Lower leg skin (tissue), 4 donors: ENCODE results near the gene PLEKHG4. TPM values are rescaled to one million over a fixed set of nuclear protein-coding genes. Genes with fewer than 3 reads are reported as not detected.

Experiments used
- DNase-seq, 2 donors: peaks; one replicate each; pipeline ENCODE4 v3.0.0-alpha.2; 2019; ENCODE audit warnings: low spot score in 2 of 2
- H3K4me3 ChIP-seq: fragments of 200-600 bp; sonication (generic); 2 replicates; pipeline ENCODE4 v1.5.1; 2017; ENCODE audit warnings: mild to moderate bottlenecking, low read depth; ENCODE audit not compliant: poor library complexity, severe bottlenecking
- CTCF ChIP-seq, 3 donors: fragments of 450-650 bp; IDR thresholded peaks; one replicate each; pipeline ENCODE4 v1.5.1; 2016; ENCODE audit warnings: antibody characterized with exemption in 3 of 3, mild to moderate bottlenecking in 3 of 3, moderate library complexity in 2 of 3
- POLR2A ChIP-seq, 2 donors: fragments of 450-650 bp; IDR thresholded peaks; one replicate each; pipeline ENCODE4 v1.6.1; 2016 to 2017; ENCODE audit warnings: antibody characterized with exemption in 2 of 2, mild to moderate bottlenecking in 1 of 2, moderate library complexity in 1 of 2
- WGBS, 2 donors: methylation state at CpG; one replicate each; pipeline ENCODE4 v1.1.5; 2018; 5-methylcytosine and 5-hydroxymethylcytosine counted together
- intact Hi-C: fragments of 100-400 bp; cut with DNase I; formaldehyde crosslinking; loops from one replicate; pipeline ENCODE4 v1.15.0; 2023; ENCODE audit warnings: low total_unique reads
- total RNA-seq, 4 donors: library from RNA; depleted of rRNA; stranded (reverse); fragments of >200 nt; gene quantifications; one replicate each; pipeline ENCODE4 v1.1.0, GENCODE V29; 2016

Gene PLEKHG4
- total RNA-seq, 4 donors from 2014 or later, result 16.6 to 28.0 (median 21.2) TPM

DNA sequence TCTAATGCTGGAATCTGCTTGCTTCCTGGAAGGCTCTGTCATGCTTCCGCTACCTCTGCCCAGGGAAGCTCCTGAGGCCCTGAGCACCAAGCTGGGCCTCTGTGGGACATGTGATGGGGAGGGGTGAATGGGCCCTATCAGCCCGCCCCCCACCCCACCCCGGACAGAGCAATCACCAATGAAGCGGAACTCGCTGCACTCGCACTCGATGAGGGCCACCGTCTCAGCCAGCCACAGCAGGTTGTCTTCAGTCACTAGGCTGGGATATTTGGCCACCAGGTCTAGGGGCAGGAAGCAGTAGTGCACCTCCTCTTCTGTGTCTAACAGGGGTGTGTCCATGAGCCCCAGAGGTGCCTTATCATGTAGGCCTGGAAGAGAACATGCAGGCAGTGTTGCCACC lies 23.6 kb downstream of the PLEKHG4 start:
- WGBS, 2 donors, result 90 to 91% methylated on average over 7 to 8 of the region's 8 CpGs
- TF ChIP-seq POLR2A (IDR thresholded peaks at IDR 0.05) (no peak), CTCF (IDR thresholded peaks at IDR 0.05) (no peak)
- intact Hi-C loops, result no loop called here
- no peak overlapping the region for H3K4me3 ChIP-seq
- DNase-seq, result peak in 1 of 2 donors; percentile 40

GRCh38 chr16:67304020-67304419 lies 24.7 kb downstream of the PLEKHG4 start:
- no peak overlapping the region for H3K4me3 ChIP-seq
- no peak for TF ChIP-seq CTCF (IDR thresholded peaks at IDR 0.05)
- TF ChIP-seq POLR2A (IDR thresholded peaks at IDR 0.05), result no peak
- WGBS, 2 donors, result 33 to 59% methylated on average over 1 of the region's 1 CpG
- peak in 1 of 2 donors; percentile 29 for DNase-seq
- intact Hi-C loops, result no loop called here

DNA sequence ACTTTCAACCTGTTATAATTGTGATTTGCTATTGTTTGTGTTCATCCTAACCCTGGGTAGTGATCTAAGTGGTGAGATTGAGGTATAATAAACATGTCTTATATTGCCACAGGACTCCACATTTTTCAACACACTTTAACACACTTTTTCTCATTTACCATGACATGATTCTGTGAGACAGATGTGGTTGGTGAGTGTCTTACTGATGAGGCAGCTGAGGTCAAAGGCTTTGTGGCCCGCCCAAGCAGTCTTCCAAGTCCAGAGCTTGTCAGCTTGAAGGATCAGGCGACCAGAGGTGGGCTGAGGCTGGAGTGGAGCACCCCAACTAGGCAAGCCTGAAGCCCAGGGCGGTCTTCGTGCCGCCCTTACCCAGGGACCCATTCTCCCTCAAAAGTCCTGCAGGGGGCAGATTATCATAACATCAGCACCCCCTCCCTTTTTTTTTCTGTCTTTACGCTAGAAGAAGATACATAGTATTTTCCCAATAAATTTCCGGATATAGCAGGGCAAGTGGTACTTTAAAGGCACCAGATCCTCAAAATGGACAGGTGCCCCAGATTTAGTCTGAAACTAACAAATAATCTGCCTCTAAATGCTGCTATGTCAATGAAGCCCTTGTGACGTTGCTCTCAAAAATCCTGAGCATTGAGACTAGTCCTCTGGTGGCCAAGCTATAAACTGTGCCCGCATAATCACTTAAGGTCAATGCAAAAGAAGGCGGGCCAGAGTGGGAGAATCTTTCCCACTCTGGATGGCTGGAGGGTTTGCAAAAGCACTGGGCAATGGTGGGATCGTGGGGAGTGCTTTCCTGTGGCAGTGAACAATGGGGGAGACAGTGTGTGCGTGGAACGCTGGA lies 26.1 kb downstream of the PLEKHG4 start:
- DNase-seq, result peak in 1 of 2 donors; percentile 83
- no peak overlapping the region for H3K4me3 ChIP-seq
- intact Hi-C loops, result no loop called here
- TF ChIP-seq POLR2A (IDR thresholded peaks at IDR 0.05), result no peak
- no peak for TF ChIP-seq CTCF (IDR thresholded peaks at IDR 0.05)
- 87 to 89% methylated on average over 13 of the region's 13 CpGs for WGBS, 2 donors

- TF ChIP-seq POLR2A (IDR thresholded peaks at IDR 0.05) (no peak), CTCF (IDR thresholded peaks at IDR 0.05) (no peak)
- intact Hi-C loops, result no loop called here
- DNase-seq, result no peak
- no peak overlapping the region for H3K4me3 ChIP-seq
- WGBS, 2 donors, result 91% methylated on average over 3 of the region's 3 CpGs
Observed at GRCh38 chr16:67310561-67310960, 31.2 kb downstream of the PLEKHG4 start.

GRCh38 chr16:67311607-67312488 lies 32.5 kb downstream of the PLEKHG4 start:
- H3K4me3 ChIP-seq, result no peak overlapping the region
- intact Hi-C loops, result no loop called here
- DNase-seq, result no peak
- 26 to 31% methylated on average over 5 of the region's 5 CpGs for WGBS, 2 donors
- no peak for TF ChIP-seq CTCF (IDR thresholded peaks at IDR 0.05)
- TF ChIP-seq POLR2A (IDR thresholded peaks at IDR 0.05), result no peak
